ENCODE results near the gene BCAT1. TPM values are rescaled to one million over a fixed set of nuclear protein-coding genes. Genes with fewer than 3 reads are reported as not detected.
A peak's percentile ranks its signal among the peaks of the same experiment; 100 is the strongest.

The BCAT1 gene, protein sequence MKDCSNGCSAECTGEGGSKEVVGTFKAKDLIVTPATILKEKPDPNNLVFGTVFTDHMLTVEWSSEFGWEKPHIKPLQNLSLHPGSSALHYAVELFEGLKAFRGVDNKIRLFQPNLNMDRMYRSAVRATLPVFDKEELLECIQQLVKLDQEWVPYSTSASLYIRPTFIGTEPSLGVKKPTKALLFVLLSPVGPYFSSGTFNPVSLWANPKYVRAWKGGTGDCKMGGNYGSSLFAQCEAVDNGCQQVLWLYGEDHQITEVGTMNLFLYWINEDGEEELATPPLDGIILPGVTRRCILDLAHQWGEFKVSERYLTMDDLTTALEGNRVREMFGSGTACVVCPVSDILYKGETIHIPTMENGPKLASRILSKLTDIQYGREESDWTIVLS
- total RNA-seq = 5.8 TPM
- long read RNA-seq, partial matches to known transcripts = 0 of 3 reads
- long read RNA-seq, other reads (novel, unspliced or antisense) = 1 of 3 reads

DNA sequence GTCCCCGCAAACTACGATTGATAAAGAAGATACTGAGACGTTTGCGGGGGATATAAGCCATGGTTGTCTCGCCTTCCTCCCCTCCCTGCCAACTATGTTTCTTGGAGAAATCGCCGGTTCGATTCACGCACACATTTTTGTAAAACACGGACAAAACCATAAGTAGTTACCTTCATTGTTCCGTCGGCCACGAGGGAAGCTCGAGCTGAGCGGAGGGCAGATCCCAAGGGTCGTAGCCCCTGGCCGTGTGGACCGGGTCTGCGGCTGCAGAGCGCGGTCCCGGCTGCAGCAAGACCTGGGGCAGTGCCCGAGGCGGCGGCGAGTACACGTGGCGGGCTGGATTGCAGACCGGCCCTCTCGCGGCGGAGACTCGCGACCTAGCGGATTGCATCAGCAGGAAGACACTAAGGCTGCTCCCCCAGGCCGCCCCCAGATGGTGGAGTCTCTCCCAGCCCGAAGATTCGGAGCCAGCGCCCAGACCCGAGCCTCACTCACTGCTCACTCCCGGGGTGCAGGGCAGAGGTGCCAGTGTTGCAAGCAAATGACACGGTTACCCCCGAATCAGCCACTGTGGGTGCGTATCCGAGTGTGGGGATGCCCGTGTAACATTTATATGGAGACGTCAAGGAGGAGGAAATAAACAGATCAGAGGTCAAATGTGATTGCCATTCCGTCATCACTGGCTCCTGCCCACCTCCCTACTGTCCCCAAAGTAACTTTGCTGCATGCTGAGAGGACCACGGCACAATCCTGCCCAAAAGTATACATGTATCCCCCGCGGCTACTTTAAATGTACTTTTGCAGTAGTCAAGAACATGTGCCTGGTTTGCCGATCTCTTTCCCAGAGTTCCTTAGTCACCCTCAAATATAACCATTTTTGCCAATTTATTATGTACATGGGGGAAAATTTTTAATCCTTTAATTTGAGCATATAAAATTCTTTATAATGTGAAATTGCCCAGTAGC is at the start of gene BCAT1:
BCAT1 (minus strand) TSS at position 345 of the 966 bp plus-strand sequence; CDS start at position 176, 169 bp downstream.
- intact Hi-C loops (cut with DNase I) = no loop called here
- ATAC-seq (peak; percentile 88), DNase-seq (ENCODE audit: missing footprints) (peak; percentile 89)

DNA sequence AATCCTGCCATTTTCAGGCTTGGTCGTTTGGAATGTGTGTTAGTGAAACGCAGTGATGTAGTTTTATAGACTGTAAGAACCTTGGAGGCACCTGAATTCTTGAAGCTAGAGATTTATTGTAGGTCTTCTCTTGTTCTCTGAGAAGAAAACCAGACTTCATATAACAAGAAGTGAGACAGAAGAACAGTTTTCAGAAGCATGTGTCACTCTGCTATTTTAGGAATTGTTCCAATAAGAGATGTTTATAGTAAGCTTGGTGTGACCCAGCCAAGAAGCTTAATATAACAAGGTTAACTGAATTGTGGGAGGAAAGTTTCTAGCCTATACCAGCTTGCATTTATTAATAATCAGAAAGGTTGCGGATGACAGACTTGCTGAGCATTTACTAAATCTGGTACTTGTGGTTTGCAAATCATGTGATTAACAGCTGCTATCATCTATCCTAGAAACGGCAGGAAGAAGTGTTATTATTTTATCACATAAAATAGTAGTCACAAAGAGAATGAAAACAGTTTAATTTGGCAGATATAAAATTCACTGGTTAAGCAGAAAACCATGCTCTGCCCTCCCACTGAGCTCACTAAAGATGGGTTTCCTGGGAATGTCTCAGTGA is 49.2 kb upstream of the BCAT1 start:
- intact Hi-C loops (cut with DNase I) = no loop called here
- no peak for DNase-seq (ENCODE audit: missing footprints)

DNA sequence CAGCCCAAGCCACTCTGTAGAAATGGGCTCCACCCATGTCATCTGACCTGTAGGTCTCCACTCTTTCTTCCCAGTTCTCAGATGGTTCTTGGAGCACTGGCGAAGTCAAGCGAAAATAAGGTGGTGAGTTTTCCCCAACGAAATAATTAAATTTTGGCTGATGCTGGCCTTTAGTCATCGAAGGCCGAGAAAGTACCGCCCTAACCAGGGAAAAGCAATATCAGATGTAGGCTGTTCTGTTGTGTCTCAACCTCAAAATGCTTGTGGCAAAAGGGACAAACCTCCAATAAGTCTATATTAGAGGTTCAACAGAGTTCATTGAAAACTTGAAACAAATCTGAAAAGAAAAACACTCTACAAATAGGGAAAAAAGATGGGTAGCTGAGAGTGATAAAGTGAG is 48.6 kb upstream of the BCAT1 start:
- intact Hi-C loops (cut with DNase I) = no loop called here
- no peak for DNase-seq (ENCODE audit: missing footprints)
- no peak for ATAC-seq

More for the DNA sequence above, 49.2 kb upstream of the BCAT1 start:
- no peak for ATAC-seq

DNA sequence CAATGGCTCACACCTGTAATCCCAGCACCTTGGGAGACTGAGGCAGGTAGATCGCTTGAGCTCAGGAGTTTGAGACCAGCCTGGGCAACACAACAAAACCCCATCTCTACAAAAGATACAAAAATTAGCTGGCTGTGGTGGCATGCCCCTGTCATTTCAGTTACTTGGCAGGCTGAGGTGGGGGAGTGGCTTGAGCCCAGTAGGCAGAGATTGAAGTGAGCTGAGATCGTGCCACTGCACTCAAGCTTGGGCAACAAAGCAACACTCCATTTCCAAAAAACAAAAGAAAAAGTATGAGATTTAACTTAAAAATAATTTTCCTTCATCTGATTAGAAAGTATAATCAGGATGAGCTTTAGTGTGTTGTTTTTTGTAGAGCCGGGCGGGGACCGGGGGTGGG is 47.9 kb upstream of the BCAT1 start:
- DNase-seq (ENCODE audit: missing footprints) (no peak), ATAC-seq (no peak)
- intact Hi-C loops (cut with DNase I) = no loop called here

DNA sequence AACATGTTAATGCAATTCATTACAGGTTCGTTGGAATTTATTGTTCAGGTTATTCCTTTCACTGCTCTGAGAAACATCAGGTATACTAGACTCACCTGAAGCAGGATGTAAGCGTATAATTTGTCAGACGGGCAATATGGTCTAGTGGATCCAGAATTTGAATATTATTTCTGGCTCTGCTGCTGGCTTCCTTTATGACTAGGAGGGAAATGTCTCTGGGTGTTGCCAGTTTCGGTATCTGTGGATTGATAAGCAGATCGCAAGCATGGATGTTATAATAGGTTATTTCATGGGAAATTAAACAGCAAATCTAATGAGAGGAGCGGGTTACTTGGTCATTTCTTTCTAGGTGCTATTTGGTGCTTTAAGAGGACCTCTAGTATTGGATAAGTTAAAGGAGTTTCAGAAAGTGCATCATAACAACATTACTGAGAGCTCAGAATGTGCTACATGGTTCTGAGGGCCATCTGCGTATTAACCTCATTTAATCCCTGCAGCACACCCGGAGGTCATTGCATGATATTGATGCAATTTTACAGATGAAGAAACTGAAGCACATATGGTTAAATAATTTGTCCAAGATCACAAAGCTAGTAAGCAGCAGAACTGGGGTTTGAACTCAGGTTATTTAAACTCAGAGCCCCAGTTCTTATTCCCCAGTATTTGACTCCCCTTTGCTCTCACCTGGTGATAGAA is 47.3 kb upstream of the BCAT1 start:
- intact Hi-C loops (cut with DNase I) = no loop called here
- DNase-seq (ENCODE audit: missing footprints) (no peak), ATAC-seq (no peak)

DNA sequence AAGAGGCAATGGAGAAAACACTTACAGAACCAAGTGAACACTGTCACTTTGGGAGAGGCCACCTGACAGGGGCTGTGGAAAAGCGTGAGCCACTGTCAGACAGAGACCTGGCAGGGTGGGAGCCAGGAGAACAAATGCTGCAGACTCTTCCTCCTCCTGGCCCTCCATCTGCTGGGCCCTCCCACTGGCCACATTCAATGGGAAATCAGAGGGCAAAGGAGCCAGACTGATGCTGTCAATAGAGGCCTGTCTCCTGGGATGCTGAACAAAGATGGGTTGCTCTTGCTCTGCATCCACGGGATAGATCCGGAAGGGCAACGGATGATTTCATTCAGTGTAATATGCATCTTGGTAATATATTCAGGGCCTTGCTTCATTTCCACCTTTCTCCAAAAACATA is 44.9 kb upstream of the BCAT1 start:
- intact Hi-C loops (cut with DNase I) = no loop called here
- ATAC-seq (no peak), DNase-seq (ENCODE audit: missing footprints) (no peak)

DNA sequence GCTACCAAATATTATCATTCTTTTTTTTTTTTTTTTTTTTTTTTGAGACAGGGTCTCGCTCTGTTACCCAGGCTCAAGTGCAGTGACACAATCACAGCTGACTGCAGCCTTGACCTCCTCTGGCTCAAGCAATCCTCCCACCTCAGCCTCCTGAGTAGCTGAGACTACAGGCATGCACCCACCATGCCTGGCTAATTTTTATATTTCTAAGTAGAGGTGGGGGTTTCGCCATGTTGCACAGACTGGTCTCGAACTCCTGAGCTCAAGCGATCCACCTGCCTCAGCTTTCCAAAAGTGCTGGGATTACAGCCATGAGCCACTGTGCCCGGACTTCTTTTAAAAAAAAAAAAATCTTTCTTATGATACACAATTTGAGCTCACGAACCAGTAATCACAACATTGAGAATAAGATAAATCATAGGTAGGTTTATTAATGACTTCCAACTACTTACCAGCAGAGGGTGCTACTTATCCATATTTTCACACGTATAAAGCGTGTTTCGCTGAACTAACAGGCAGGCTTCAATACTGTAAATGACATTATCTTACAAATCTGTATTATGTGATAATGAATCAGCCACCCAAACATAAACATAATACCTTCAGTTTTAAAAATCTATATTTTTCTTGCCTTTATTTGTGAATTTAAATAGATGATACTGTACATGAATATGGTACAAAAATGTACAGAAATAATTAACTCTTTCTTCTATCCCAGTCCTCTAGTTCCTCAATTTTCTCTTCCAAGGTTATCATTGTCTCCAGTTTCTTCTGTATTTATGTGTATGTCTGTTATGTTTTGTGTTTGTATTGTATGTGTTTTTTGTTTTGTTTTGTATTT is 42.5 kb upstream of the BCAT1 start:
- ATAC-seq = peak; percentile 67
- intact Hi-C loops (cut with DNase I) = loop anchor here (1.0 kb wide), 1 partner anchor 140 kb away; no protein-coding TSS in a partner anchor
- DNase-seq (ENCODE audit: missing footprints) = no peak

DNA sequence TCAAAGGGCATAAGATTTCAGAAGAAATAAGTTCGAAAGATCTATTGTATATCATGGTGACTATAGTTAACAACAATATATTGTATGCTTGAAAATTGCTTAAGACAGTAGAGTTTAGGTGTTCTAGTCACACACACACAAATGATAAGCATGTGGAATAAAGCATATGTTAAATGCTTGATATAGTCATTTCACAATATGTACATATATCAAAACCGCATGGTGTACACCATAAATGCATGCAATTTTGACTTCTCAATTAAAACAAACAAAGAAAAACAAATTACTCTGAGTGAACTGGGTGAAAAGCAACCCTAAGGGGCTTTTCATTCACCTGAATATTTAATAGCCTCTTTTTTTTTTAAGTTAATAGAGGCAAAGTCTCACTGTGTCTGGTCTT is 40.3 kb upstream of the BCAT1 start:
- DNase-seq (ENCODE audit: missing footprints) (no peak), ATAC-seq (no peak)
- intact Hi-C loops (cut with DNase I) = no loop called here

DNA sequence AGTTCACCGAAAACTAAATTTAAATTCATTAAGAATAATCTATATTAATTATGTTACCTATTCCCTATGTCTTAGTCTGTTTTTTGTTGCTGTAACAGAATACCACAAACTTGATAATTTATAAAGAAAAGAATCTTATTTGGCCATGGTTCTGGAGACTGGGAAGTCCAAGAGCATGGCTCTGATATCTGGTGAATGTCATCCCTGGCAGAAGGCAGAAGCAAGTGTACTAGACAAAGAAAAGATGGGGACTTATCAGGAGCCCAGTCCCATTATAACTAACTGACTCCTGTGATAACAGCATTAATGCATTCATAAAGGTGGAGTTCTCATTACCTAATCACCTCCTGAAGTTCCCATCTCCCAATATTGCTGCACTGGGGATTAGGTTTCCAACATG is 33.3 kb upstream of the BCAT1 start:
- DNase-seq (ENCODE audit: missing footprints) = no peak
- intact Hi-C loops (cut with DNase I) = no loop called here

DNA sequence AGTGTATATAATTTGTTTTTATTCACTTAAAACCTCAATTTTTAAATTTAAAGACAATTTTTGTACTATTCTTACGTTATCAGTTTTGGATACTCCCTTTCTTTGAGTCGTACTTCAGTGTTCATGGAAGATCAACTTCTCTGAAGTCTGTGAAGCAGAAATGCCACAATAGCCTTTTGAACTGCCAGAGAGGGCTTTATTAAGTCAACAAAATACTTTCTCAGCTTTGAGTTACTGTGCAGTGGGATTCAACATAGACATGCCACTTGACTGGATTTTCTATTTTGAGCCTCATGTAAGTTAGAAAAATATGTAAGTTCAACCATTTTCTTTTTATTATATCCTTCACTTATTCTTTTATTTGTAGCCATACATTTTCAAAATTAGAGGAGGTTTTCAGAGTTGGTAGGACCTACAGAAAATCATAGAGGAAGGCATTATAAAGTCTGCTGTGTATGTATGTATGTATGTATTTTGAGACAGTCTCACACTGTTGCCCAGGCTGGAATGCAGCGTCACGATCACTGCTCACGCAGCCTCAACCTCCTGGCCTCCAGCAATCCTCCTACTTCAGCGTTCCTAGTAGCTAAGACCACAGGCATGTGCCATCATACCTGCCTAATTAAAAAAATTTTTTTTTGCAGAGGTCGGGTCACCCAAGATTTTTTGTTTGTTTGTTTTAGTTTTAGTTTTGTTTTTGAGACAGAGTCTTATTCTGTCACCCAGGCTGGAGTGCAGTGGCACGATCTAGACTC is 31.3 kb upstream of the BCAT1 start:
- intact Hi-C loops (cut with DNase I) = no loop called here
- DNase-seq (ENCODE audit: missing footprints) (no peak), ATAC-seq (no peak)

More for the DNA sequence above, 33.3 kb upstream of the BCAT1 start:
- ATAC-seq = no peak

DNA sequence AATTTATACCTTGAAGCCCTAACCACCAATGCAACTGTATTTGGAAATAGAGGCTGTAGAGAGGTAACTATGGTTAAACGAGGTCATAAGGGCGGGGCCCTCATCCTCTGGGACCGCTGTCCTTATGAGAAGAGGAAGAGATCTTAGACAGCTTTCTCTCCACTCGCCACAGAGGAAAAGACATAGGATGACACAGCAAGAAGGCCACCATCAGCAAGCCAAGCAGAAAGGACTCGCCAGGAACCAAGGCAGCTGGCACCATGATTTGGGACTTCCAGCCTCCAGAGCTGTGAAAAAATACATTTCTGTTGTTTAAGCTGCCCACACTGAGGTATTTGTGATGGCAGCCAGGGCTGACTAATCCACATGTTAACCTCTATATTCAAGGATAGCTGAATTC is 30.4 kb upstream of the BCAT1 start:
- DNase-seq (ENCODE audit: missing footprints) (no peak), ATAC-seq (peak; percentile 59)
- intact Hi-C loops (cut with DNase I) = no loop called here

DNA sequence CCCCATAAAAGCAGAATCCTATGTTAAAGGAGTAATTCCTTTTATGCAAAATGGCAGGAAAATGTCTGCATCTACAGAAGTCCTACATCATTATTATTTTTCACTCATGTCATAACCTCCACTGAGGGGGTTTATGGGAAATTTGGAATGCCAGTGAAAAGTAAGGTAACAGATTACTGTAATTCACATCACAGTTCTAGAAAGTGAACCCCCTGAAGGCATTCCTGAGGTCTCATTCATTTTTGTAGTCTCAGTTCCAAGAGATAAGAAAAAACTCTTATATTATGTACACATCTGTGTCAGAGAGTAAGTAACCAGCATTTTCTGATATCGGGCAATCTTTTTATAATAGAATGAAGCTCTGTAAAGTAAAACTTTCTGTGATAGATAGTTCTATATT is 28.8 kb upstream of the BCAT1 start:
- DNase-seq (ENCODE audit: missing footprints) = no peak
- intact Hi-C loops (cut with DNase I) = no loop called here
- ATAC-seq = no peak

DNA sequence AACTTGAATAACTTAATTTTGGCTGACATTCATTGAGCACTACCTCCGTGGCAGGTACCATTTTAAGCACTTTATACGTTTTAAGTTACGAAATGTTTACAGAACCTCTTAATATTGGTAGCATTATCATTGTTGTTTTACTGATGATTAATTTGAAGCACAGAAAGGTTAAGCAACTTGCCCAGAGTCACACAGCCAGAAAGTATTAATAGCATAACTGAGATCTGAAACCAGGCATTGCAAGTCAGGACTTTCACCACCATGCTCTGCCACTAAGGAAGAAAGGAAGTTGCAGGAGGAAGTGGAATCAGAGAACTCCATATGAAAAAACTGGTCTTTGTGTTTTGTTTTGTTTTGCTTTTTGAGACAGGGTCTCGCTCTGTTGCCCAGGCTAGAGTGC is 28.2 kb upstream of the BCAT1 start:
- ATAC-seq (no peak), DNase-seq (ENCODE audit: missing footprints) (no peak)
- intact Hi-C loops (cut with DNase I) = no loop called here

DNA sequence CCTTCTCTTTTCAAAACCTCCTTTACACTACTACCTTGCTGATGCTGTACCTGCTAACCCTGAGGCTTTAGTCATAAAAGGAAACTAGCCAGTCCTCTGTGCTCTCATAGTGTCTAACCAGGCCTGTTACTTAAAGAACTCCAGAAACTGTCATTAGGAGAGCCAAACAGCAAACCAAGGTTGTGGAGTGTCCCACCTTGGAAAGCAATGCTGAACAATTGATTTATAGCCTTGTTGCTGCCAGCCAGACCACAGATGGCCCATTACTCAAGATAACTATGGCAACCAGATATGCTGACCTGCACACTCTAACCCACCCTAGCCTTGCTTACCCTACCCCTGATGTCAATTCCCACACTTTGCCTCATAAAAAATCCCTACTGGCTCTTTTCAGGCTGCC is 26.5 kb upstream of the BCAT1 start:
- intact Hi-C loops (cut with DNase I) = no loop called here
- ATAC-seq (no peak), DNase-seq (ENCODE audit: missing footprints) (no peak)

DNA sequence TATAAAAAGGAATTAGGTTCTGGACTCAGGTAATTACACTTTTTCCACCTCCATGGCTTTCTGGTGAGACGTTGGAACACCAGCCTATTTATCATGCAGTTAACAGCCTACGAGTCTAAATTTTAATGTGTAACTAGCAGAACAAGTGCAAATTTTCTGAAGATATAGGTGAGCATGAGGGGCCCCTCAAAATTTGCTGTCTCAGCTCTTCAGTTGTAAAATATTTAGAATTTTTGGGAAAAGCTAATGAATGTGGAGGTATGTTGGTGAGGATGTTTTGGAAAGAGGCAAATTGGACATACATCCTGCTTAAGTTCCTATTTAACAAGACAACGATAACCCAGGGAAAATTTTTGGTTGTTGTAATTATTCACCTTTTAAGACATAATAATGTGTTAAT is 25.3 kb upstream of the BCAT1 start:
- no peak for DNase-seq (ENCODE audit: missing footprints)
- no peak for ATAC-seq
- intact Hi-C loops (cut with DNase I) = no loop called here

DNA sequence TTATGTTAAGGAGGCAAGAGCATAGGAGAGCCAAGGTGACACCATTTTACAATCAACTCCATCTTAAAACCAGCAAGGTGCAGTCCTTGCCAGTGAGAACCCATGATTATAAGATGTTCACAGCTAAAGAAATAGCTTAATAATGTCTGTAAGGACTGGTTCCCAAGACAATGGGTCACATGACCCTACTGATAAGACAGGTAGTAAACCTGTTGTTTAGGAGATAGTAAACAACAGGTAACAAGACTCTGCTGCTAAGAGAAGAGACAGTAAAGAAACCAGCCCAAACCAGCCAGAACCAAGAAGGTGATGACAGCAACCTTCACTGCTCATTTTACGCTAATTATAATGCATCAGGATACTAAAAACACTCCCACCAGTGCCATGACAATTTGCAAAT is 23.2 kb upstream of the BCAT1 start:
- DNase-seq (ENCODE audit: missing footprints) (no peak), ATAC-seq (no peak)
- intact Hi-C loops (cut with DNase I) = no loop called here

DNA sequence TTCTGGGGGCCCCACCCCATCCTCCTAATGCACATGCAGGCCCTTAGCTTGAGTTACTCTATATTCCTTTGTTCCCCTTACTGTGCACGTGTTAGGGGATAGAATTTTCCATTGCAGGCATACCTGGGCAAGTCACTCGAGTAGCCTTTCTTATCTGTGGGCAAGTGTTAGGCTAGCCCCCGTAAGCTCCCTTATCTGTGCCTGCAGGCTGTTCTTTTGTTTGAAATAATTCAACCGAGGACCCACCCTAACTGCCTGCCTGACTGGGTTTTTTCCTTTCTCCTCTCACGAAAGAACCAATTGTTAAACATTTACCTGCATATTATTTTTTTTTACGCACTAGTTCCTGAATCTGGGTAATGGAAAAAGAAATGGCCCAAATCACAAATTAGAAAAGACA is 21.3 kb upstream of the BCAT1 start:
- DNase-seq (ENCODE audit: missing footprints) = no peak
- intact Hi-C loops (cut with DNase I) = no loop called here
- ATAC-seq = no peak

Data from Right ventricle myocardium inferior (tissue), 1 donor.